Right lobe of liver (tissue), 4 donors: ENCODE measurements around the gene NRSN1.

Experiments used
- POLR2A ChIP-seq: fragments of 450-650 bp; IDR thresholded peaks from one replicate; pipeline ENCODE4 v1.6.1; 2017; ENCODE audit warnings: antibody characterized with exemption, mild to moderate bottlenecking
- TF ChIP-seq, protein P1 (sequence below), 4 donors: fragments of 200-600 bp in 3 of 4; fragments of 450-650 bp in 1 of 4; IDR thresholded peaks; one replicate each; pipeline versions ENCODE4 v1.5.1 to v1.8.0; 2016 to 2022; ENCODE audit warnings: antibody characterized with exemption in 4 of 4, mild to moderate bottlenecking in 2 of 4
- donor health status: DM: no; HTN: no; CAD: no.
- donor health status: DM: no; HTN: no; CAD: no.
- donor health status: DM: no; HTN: yes; CAD: no.

DNA sequence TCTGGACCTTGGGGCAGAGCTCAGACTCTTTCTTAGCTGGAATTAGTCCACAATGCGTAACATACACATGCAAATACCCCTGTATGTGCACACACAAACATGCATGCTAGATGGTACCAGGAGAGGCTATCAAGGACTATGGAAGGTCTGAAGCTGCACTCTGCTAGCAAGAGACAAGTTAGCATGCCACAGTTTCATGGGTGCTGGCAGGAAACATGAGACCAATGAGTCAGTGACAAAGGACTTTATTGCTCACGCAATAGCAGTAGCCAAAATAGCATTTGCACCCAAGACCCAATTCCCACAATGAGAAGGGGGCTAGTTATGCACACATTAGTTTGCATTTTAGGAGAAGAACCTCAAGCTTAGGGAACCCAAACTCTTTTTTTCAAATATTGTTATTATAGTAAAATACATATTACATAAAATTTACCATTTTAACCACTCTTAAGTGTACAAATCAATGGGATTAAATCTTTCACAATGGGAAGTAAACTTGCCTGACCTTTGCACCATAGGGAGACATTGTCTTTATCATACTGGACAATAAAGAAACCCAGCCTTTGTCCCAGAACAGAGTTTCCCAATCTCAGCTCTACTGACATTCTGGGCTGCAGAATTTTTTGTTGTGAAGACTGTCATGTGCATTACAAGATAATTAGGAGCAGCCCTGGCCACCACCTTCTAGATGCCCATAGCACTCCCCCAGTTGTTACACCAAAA lies 69.1 kb downstream of the NRSN1 start:
- TF ChIP-seq, protein P1, sequence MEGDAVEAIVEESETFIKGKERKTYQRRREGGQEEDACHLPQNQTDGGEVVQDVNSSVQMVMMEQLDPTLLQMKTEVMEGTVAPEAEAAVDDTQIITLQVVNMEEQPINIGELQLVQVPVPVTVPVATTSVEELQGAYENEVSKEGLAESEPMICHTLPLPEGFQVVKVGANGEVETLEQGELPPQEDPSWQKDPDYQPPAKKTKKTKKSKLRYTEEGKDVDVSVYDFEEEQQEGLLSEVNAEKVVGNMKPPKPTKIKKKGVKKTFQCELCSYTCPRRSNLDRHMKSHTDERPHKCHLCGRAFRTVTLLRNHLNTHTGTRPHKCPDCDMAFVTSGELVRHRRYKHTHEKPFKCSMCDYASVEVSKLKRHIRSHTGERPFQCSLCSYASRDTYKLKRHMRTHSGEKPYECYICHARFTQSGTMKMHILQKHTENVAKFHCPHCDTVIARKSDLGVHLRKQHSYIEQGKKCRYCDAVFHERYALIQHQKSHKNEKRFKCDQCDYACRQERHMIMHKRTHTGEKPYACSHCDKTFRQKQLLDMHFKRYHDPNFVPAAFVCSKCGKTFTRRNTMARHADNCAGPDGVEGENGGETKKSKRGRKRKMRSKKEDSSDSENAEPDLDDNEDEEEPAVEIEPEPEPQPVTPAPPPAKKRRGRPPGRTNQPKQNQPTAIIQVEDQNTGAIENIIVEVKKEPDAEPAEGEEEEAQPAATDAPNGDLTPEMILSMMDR (IDR thresholded peaks at IDR 0.05): no peak
- TF ChIP-seq POLR2A: no peak
